HG03521 (cell line): Measurements from ENCODE around the gene ERC2.

ENCODE experiments used
- ATAC-seq: cut with Tn5 transposase; IDR thresholded peaks from one replicate; pipeline ENCODE4 v1.9.1; 2021; ENCODE audit warnings: mild to moderate bottlenecking, moderate library complexity; ENCODE audit not compliant: unreplicated experiment

ERC2 gene

DNA sequence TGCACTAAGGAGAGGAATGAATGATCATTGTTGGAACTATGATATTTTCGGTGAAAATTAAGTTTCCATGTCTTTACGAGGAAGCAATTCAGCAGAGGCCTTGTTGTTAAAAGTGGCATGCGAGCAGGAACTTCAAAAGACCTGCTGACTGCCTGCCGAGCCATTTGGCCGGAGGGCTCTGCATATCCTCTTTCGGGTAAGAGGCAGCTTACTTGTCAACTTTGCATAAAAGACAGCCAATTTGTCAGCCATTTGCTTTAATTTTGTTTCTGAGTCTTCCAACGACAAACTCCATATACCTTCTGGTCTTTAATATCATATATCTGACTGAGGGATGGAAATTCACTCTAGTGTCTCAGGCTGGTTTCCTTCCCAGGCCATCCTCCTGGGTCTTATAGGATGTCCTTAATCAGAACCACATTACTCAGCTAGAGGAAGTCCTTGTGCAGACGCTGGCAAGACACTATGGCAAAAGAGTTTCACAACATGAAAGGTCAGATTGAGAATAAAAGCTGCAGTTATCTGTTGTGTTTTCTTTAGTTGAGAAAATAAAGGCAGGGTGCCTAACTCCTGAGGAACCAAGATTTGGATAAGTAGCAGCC, 852.5 kb downstream of the ERC2 start:
- ATAC-seq: no peak

DNA sequence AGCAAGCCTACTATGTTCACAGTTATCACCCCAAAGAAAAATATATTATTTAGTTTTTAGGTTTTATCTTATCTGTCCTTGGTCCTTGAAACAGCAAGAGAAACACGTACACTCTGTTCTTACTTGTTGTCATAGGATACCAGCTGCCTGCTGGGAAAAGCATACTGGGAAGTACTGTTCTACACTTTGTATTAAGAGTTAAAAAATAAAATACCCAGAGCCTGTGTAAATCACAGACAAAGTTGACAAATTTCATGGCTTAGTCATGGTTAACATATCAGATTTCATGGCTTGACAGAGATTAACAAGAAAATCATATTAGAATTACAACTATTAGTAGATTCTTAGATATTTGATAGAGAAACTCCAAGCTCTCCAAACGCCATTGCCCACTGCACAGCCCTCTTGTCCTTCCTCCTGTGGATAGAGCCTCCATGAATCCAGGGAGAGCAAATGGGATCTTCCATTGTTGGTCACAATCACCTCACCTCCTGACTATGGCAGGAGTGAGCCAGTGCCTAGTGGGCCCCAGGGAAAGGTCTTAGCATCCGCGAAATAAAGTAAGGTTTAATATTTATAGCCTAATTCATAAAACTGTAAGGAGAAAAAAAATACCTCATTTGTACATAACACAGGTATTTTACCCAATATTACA, 853.1 kb downstream of the ERC2 start:
- ATAC-seq: no peak

DNA sequence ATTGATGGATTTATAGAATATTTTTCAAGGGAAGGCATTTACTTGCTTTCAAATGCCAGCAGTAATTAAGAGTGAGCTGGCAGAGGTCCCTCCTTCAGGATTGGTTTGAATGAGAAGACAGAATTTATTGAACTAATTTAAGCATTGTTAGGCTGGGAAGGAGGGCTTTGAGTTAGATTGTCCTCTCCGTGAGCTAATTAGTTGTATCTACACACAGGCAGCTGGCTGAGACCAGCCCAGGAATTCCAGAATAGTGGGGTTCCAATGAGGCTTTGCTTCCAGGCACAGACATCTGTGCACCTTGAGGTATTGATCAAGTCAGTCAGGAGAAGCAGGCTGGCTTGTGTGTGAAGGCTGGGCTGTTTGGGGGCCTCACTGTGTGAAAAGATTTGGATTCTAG, 857.1 kb downstream of the ERC2 start:
- no peak for ATAC-seq

DNA sequence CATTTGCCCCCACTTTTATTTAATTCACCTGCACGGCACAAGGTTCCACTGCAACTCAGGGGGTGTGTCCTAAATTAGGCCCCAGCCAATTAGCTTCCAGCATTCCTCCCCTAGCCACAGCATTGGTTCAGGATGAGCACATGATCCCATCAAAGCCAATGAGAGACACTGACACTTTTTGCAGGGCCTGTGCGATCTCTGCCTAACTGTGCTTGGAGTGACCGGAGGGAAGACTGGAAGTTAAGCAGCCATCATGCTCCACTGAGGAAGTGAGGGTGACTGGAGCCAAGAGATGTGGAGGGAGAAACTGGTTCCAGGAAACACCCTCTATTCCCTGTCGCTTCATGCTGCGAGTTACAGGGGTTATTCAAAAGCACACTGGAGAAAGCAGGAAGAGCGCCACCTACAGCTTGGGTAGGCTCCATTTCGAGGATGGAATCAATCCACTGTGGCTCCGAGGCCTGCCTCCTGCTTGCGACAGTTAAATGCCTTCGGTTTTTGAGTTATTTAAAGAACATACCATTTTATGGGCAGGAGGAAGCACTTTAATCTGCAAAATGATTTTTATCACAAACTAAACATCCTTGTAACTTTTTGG, 858.9 kb downstream of the ERC2 start:
- no peak for ATAC-seq

DNA sequence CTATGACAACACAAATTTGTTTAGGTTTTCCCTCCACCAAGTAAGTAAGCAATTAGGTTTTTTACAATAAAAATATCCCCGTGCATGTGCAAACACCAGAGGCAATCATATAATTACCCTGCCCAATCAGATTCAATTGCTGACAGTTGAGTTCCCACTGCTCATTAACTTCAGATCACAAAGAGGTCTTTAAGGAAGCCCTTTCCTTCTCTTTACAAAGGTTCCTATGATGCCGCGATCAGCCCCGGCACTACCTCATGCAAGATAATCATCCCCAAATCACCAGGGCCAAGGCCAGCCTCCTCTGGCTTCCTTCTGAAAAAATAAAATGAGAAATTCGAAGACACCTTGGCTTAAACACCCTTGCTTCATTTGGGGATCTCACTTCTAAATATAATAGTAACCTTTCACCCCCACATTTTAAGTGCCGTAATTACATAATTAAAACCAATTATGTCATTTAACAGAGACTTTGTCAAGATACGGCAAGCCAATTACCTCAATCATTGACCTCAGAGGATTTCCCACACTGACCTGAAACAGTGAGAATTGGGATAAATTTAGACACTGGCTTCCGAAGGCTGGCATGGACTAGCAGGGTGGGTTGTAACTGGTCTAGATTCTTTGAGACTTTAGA, 859.8 kb downstream of the ERC2 start:
- no peak for ATAC-seq

DNA sequence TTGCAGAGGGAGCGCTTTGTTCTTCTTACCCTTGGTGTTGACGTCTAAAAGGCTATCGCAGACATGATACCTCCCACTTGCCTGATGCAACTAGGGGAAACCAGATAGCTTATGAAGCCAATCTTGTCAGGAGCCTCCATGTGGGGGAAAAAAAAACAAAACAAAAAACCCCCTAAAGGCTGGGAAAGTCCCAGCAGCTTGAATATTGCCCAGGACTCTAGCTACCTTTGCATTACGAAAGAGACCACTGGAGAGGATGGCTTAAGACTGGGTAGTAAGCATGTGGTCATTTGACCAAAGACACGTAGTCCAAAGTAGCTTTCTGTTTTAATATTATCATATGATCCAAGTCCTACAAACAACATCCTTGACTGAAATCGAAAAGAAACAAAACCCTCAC, 860.4 kb downstream of the ERC2 start:
- ATAC-seq: peak; percentile 79

DNA sequence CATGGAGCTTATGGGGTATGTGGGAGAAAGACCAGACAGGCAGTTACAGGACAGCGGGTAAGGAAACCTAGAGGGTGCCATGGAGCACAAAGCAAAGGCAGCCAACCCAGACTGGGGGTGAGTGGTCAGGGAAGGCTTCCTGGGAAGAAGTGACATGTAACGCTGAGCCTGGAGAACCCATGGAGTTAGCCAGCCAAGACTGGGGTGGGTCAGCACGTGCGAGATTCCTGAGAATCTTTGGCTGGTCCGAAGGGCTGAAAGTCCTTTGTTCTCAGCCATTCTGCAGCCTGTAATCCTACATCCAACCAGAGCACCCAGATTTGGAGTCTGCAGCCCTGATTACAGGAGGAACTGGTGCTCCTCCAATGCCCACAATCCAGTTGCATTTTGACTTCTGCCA, 861.1 kb downstream of the ERC2 start:
- no peak for ATAC-seq

DNA sequence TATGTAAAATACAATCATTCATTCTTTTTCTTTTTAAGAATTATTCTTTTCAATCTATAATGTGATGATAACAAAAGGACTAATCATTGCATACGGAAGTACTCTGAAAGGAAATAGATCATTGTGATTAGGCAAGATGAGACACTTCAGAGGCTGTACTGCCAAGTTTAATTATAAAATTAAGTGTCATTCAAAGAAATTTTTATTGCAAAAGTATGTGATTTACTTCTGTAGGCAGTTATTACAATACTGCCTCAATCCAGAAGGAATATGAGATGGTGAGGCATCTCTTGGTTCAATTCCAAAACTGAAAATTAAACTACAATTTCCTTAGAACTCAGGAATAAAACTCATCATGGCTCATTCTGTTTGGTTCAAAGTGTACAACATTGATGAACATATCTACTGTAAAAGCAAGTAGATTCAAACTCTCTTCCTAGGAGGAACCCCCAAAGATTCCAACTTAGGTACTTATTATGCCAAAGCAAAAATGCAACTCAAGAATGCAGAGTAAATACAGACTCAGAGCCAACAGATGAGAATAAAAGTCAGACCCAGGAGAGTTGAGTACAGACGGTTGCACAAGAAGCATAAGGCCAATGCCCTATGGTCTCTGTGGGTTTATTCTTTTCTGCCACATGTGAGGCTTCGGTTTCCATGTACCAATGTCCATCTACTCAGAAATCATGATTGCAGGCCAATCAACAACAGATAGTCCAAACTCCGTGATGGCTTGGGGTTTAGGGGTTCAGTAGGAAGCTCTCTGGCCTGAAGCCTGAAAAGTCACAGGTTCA, 862.6 kb downstream of the ERC2 start:
- no peak for ATAC-seq

DNA sequence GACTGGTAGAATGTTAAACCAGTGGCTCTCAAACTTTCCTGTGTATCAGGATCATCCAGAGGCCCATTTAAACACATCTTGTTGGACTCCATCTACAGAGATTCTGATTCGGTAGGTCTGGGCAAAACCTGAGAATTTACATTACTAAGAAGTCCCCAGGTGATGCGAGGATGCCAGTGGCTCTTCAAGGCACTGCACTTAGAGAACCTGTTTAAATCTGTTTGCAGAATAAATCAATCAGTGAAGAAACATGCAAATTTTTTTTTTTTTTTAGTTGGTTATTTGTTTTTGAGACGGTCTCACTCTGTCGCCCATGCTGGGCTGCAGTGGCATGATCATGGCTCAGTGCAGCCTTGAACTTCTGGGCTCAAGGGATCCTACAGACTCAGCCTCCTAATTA, 863.4 kb downstream of the ERC2 start:
- no peak for ATAC-seq

DNA sequence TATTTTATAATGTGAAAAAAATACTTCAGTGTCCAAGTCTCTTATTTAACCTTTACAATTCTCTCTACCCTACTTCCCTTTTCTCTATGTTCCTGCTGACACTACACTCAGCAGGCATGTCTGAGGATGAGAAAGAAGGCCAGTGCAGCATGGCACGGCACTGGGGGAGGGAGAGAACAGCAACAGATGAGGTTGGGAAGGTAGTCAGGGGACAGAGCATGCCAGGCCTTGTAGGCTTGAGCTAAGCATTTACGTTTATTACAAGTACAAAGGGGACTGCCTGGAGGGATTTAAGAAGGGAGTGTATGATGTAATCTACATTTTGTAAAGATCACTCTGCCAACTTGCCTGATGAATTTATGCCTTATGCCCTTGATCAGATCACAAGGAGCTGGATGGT, 863.9 kb downstream of the ERC2 start:
- no peak for ATAC-seq

DNA sequence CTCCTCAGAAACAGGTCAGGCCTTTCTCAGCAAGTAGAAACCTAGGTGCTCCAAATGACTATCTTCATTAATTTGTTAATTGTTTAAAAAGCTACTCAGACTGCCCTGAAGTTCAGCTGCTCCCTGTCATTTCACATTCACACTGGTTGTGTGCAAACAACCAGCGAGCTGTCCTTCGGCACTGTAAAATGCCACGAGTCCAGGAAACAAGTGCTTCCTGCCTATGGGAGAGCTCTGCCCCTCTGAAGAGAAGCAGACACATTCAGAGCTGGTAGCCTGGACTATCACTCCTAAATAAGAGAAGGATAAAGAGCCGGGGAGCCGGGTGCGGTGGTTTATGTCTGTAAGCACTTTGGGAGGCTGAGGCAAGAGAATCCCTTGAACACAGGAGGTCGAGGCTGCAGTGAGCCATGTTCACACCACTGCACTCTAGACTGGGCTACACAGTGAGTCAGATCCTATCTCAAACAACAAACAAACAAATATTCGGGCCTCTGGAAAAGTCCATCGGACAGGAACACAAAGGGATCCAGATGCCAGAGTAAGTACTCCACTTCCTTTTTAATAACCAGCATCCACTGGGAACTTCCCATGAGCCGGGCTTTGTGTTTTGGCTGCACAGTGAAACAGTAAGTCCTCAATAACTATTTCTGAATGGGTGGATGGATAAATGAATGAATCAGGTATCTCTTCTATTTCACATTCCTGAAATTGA, 866.7 kb downstream of the ERC2 start:
- ATAC-seq: no peak

DNA sequence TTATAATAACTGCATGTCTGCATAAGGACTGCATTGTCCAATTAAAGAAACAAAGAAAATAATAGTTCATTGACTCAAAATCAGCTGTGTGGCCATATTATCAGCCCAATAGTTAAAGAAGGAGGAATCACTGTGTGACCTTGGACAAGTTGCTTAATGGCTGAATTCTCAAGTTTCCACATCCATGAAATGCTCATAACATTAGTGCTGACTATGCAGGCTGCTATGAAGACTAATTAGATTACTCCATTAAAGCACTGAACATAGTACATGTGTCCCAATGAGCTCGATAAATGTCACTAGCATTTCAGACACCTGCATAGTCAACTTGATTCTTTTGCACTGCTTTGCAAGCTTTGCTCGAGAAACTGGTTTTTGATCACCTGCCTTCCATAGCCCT, 870.0 kb downstream of the ERC2 start:
- ATAC-seq: no peak

DNA sequence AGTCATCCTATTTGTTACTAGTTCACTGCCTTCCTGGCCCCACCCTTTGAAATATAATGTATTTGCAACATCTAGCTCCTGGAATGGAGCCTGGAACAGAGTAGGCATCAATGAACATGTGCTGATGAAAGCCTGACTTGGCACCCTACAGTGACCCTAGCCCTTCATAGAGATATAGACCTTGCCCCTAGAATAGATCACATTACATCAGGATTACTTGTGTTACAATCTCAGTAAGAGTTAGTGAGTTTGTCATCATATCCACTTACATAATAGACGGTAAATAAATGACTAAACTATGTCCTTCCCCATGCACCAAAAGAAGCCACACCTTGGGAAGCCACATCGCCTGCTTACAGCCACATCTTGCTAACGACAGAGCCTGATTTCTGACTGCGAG, 870.6 kb downstream of the ERC2 start:
- ATAC-seq: no peak

DNA sequence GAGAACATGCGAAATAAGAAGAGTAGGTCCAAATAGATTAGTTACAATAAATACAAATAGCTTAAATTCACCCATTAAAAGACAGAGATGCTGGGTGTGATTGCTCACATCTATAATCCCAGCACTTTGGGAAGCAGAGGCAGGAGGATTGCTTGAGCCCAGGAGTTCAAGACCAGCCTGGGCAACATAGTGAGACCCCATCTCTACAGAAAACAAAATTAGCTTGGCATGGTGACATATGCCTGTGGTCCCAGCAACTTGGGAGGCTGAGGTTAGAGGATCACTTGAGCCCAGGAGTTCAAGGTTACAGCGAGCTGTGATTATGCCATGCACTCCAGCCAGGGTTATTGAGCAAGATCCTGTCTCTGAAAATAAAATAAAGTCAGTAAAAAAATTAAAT, 872.1 kb downstream of the ERC2 start:
- ATAC-seq: no peak

DNA sequence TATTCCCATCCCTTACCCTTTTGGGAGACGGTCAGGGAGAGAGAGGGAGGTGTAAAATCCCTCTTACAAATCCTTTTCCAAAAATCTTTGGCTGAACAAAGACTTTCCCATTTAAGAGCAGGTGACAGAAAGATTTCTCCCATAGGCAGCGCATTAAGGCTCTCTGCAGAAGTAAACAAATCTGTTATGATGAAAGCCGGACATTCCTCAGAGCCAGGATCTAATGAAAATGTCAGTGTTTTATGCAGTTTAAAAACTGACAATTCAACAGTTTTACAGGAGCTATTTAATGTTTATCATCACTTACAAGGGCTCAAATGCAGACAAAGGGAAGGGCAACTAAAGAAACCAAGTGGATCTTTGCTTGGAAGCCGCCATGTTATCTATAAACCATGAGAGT, 872.8 kb downstream of the ERC2 start:
- ATAC-seq: no peak

DNA sequence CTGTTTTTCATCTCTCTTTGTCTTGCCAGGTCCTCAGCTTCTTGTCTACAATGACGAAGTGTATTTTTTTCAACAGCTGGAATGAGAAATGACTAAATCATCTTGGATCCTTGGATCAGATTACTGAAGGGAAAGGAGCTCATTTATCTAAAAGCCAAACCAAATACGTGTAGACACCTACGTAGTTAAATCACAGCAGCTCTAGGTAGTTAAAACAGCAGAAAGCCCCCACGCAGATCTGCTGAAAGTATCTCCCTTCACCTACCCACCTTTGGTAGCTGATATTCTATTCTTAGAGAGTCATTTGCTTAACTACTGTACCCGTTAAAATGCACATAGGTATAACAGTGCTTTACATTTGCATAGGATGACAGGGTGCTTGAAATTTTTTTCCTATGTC, 875.7 kb downstream of the ERC2 start:
- no peak for ATAC-seq

DNA sequence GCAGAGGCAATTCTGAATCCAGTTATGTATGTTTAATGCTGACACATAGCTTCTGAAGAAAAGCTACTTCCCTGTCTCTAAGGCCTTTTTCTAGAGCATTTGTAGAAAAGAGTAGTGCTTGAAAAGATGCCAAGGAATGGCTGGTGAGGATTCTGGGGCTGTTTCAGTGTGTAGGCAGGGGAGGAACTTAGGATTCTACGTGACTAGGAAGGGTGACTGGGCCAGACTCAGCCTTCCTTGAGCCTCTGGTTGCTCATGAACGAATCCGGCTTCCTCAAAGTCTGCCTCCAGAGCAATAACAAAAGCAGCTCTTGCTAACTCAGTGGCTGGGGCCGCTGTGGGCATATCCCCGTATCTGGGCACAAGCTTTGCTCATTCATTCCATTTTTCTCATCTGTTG, 876.4 kb downstream of the ERC2 start:
- ATAC-seq: no peak

DNA sequence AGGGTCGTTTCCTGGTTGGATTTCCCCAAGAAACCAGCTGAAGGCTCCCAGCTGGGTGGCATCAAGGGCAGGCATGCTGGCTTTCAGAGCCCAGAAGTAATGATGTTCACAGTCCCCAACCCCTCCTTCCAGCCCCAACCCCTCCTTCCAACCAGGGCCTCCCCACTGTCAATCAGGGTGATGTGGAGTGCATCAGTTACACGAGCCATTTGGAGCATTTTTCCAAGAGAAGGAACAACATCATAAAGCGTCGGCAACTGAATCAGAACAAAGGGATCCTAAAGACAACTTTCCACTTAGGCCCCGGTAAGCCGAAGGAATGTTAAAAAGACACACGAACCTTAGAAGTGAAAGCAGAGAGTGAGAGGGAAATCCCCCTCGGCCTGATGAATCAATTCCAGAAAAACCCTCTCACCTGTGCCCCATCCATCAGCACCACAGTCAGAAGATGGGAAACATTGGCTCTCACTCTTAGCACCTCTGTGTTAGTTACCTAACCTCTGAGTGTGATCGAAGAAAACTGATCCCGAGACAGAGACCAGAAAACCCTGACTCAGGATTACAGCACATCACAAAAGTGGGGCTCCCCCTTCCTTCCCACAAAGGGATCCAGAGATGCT, 880.0 kb downstream of the ERC2 start:
- ATAC-seq: no peak

DNA sequence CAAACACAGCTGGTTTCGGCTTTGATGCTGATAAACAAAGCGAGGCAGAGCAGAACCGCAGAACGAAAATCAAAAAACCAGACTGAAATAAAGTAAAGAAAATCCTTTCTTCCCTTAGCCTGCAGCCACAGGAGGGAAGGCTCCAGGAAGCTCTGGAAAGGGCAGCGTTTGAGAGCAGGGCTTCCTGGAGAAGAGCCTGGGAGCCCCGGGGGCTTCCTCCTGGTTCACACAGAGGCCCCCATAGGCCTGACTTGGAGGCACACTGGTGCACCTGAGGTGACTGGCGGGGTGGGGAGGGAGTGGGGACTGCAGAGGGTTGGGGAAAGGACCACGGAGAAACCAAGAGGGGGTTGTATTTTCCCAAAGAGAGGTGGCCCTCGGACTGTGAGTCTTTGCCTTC, 882.4 kb downstream of the ERC2 start:
- no peak for ATAC-seq

DNA sequence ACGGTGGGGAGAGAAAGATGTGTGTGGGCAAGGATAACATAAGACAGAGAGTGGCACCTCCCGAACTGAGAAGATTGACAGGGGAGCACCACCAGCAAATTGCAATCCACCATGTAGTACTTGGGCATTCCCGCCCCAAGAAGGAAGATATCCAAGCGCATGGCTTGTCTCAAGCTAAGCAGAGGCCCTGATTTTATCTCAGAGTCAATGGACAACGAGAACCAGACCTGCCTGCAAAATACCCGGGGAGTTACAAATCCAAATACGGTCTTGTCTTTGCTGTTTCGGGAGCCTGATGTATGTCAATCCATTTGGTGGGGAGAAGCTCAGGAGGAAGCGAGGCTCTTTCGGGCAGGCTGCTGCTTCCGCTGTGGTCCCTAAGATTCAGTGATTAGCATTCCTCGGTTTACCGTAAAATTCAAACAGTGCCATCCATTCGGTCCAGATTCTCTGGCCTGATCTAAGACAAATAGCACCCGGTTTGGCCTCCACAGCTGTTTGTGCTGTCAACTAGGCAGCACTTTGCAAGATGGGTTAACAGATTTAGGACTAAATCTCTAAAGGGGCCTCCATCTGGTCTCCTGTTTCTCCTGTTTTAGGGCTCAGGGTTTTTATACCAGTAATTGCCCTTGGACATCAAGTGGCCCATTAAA, 883.4 kb downstream of the ERC2 start:
- ATAC-seq: no peak
